K562 (cell line): Measurements from ENCODE around the gene DGCR6L.
"Not testable (repeated sequence)": the region's sequence is repeated elsewhere in the genome, so short reads cannot be mapped to it uniquely, and the experiment has no call there.

Experiments
- ELF4 ChIP-seq: fragments of 450-650 bp; formaldehyde crosslinking; IDR thresholded peaks from 2 replicates; pipeline ENCODE4 v1.4.0; 2022; ENCODE audit warnings: missing genetic modification characterization
- EP400 ChIP-seq: fragments of 450-650 bp; IDR thresholded peaks from 2 replicates; pipeline ENCODE4 v1.6.1; 2017; ENCODE audit warnings: antibody characterized with exemption, mild to moderate bottlenecking, moderate library complexity
- GTF2E2 ChIP-seq: fragments of 200-800 bp; sonication (Bioruptor generic); IDR thresholded peaks from 2 replicates; pipeline ENCODE4 v1.6.1; 2016; ENCODE audit warnings: missing genetic modification characterization, missing compliant biosample characterization
- KLF1 ChIP-seq: fragments of 450-650 bp; IDR thresholded peaks from 2 replicates; pipeline ENCODE4 v1.6.1; 2016; ENCODE audit warnings: missing genetic modification characterization, missing compliant biosample characterization
- MAFK ChIP-seq: IDR thresholded peaks from 2 replicates; pipeline ENCODE4 v1.6.1; 2011; ENCODE audit warnings: low read length, improper control_type of control experiment
- NFIC ChIP-seq: fragments of 450-650 bp; IDR thresholded peaks from 2 replicates; pipeline ENCODE4 v1.6.1; 2017; ENCODE audit warnings: mild to moderate bottlenecking, inconsistent platforms
- PHF20 ChIP-seq: fragments of 450-650 bp; IDR thresholded peaks from 2 replicates; pipeline ENCODE4 v1.6.1; 2018; ENCODE audit not compliant: partially characterized antibody
- SMC3 ChIP-seq: conservative IDR thresholded peaks from 2 replicates; pipeline ENCODE4 v1.6.1; 2011; ENCODE audit warnings: low read depth, low read length, improper control_type of control experiment; ENCODE audit not compliant: insufficient read depth
- XRCC5 ChIP-seq: fragments of 200-400 bp; formaldehyde crosslinking; IDR thresholded peaks from 2 replicates; pipeline ENCODE4 v1.6.1; 2017; ENCODE audit warnings: low read depth, mild to moderate bottlenecking, low read length
- ZNF274 ChIP-seq: IDR thresholded peaks from 2 replicates; pipeline ENCODE4 v1.6.1; 2011; ENCODE audit warnings: low read depth, mild to moderate bottlenecking, low read length, moderate library complexity, borderline replicate concordance
- TF ChIP-seq, protein P1 (sequence below), 3 experiments: IDR thresholded peaks in 2 of 3; conservative IDR thresholded peaks in 1 of 3; 2 replicates each; pipeline ENCODE4 v1.5.1; 2011 to 2012; ENCODE audit warnings: low read length in 3 of 3, mild to moderate bottlenecking in 3 of 3, control low read depth in 2 of 3, improper control_type of control experiment in 1 of 3, inconsistent platforms in 1 of 3, low read depth in 1 of 3, mixed read lengths in 1 of 3, moderate library complexity in 1 of 3; ENCODE audit not compliant: insufficient read depth in 2 of 3

DNA sequence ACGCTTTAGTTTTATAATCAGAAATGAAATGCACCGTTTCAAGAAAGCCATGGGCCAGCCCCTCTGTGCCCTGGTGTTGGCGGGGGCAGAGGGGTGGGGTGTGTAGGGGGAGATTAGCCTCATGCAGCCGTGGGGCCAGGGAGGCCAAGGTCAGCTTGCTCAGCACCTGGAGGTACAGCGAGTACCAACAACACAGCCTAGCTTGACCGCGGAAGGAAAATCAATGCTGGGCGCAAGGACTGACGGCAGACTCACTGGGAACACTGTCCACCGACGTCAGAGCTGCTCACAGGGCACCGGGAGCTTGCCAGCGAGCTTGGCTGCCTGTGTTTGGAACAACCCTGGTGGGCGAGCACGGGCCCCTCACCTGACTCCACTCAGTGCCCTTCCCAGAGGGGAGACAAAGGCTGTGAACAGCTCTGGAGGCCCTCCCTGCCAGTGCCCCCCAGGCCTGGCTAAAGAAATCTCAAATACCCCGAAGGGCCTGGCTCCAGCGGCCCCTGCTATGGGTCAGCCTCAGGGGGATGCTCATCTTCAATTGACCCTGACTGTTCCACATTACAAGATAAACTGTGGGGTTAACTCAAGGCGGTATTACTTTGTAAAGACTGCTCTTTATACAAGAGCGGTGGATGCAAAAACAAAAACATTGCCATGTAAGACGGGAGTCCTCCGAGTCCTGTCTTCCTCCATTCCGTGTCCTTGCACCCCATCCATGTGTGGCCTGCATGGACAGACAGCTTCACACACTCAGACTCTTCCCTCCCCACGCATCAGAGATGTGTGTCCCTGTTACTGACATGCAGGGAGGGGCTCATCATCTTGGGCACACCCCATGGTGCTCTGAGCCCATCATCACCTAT, 30.4 kb downstream of the DGCR6L start:
- not testable (repeated sequence) for TF ChIP-seq SMC3; EP400; NFIC; MAFK; ZNF274; ELF4; XRCC5; GTF2E2 (tag); PHF20
- TF ChIP-seq KLF1 = 0 out of 2 replicates have a peak, but pooled peaks have one; percentile 46
- TF ChIP-seq, protein P1, sequence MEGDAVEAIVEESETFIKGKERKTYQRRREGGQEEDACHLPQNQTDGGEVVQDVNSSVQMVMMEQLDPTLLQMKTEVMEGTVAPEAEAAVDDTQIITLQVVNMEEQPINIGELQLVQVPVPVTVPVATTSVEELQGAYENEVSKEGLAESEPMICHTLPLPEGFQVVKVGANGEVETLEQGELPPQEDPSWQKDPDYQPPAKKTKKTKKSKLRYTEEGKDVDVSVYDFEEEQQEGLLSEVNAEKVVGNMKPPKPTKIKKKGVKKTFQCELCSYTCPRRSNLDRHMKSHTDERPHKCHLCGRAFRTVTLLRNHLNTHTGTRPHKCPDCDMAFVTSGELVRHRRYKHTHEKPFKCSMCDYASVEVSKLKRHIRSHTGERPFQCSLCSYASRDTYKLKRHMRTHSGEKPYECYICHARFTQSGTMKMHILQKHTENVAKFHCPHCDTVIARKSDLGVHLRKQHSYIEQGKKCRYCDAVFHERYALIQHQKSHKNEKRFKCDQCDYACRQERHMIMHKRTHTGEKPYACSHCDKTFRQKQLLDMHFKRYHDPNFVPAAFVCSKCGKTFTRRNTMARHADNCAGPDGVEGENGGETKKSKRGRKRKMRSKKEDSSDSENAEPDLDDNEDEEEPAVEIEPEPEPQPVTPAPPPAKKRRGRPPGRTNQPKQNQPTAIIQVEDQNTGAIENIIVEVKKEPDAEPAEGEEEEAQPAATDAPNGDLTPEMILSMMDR (IDR thresholded peaks at IDR 0.05 in 2 of 3, conservative IDR thresholded peaks at IDR 0.05 in 1 of 3; ENCODE audit: insufficient read depth in 2 of 3, low read depth in 1 of 3, low read length in 3 of 3) = not testable (repeated sequence)
